Gastrocnemius medialis (tissue), 4 donors: Measurements from ENCODE around the gene TMED1. TPM values are rescaled to one million over a fixed set of nuclear protein-coding genes. Genes with fewer than 3 reads are reported as not detected.
A peak's percentile ranks its signal among the peaks of the same experiment; 100 is the strongest.

Experiments used
- ATAC-seq, 2 donors: fragments of 150-250 bp; one replicate each; pipeline ENCODE4 v1.9.1; 2016
- DNase-seq, 2 donors: peaks; one replicate each; pipeline ENCODE4 v3.0.0-alpha.2; 2019
- H3K27ac ChIP-seq, 4 donors: fragments of 200-600 bp; sonication (generic); 1 replicate in 1 of 4; 2 replicates in 3 of 4; pipeline ENCODE4 v1.5.1; 2016 to 2018; ENCODE audit warnings: mild to moderate bottlenecking in 2 of 4, moderate library complexity in 1 of 4
- H3K27me3 ChIP-seq, 3 donors: fragments of 200-600 bp; sonication (generic) in 2 of 3; 1 replicate in 1 of 3; 2 replicates in 2 of 3; pipeline versions ENCODE4 v1.5.1 to v1.6.0; 2016 to 2019; ENCODE audit warnings: mild to moderate bottlenecking in 1 of 3, moderate library complexity in 1 of 3
- H3K36me3 ChIP-seq, 2 donors: fragments of 200-600 bp; sonication (generic) in 1 of 2; one replicate each; pipeline ENCODE4 v1.5.1; 2017 to 2018
- H3K4me1 ChIP-seq, 2 donors: fragments of 200-600 bp; sonication (generic) in 1 of 2; one replicate each; pipeline ENCODE4 v1.5.1; 2016 to 2017; ENCODE audit warnings: mild to moderate bottlenecking in 2 of 2
- H3K4me3 ChIP-seq, 4 donors: fragments of 200-600 bp; sonication (generic) in 3 of 4; 1 replicate in 1 of 4; 2 replicates in 3 of 4; pipeline ENCODE4 v1.5.1; 2016 to 2019; ENCODE audit warnings: mild to moderate bottlenecking in 2 of 4
- H3K9me3 ChIP-seq, 3 donors: fragments of 200-600 bp; sonication (generic) in 2 of 3; 1 replicate in 1 of 3; 2 replicates in 2 of 3; pipeline ENCODE4 v1.5.1; 2016 to 2019
- CTCF ChIP-seq, 5 experiments: fragments of 450-650 bp in 3 of 5; fragments of 200-600 bp in 2 of 5; sonication (generic) in 2 of 5; IDR thresholded peaks in 4 of 5; conservative IDR thresholded peaks in 1 of 5; 1 replicate in 4 of 5; 2 replicates in 1 of 5; pipeline ENCODE4 v1.5.1; 2016 to 2019; ENCODE audit warnings: antibody characterized with exemption in 5 of 5, mild to moderate bottlenecking in 3 of 5, moderate library complexity in 3 of 5
- POLR2A ChIP-seq, 2 donors: fragments of 450-650 bp; IDR thresholded peaks; one replicate each; pipeline ENCODE4 v1.6.1; 2017; ENCODE audit warnings: antibody characterized with exemption in 2 of 2, mild to moderate bottlenecking in 2 of 2, moderate library complexity in 2 of 2
- in situ Hi-C, 4 donors: fragments of 200-750 bp; cut with MboI; loops; one replicate each; pipeline versions ENCODE4 v1.15.0 to v1.8.0; 2017; ENCODE audit warnings: low sequenced_read_pairs in 4 of 4
- intact Hi-C: fragments of 100-400 bp; cut with DNase I; formaldehyde crosslinking; loops from one replicate; pipeline ENCODE4 v1.15.1; 2023; ENCODE audit warnings: low total_unique reads
- total RNA-seq, 4 donors: library from RNA; depleted of rRNA; stranded (reverse); fragments of >200 nt; gene quantifications; one replicate each; pipeline versions ENCODE4 v1.1.0 to v1.2.3, GENCODE V29; 2016

Gene TMED1
- 10 to 100 TPM; 33.0 to 90.0 (median 57.1) TPM for total RNA-seq

- peaks cover 0 to 4% (median 2%) of the 10 kb centered on the region in 3 donors for H3K9me3 ChIP-seq
- in situ Hi-C loops (no loop called here), intact Hi-C loops (loop anchor here (1.0 to 10.0 kb wide), 6 partner anchors 35 to 271 kb away; partner anchors contain the start of genes CARM1, CDKN2D, KRI1 and QTRT1)
- H3K27me3 ChIP-seq, result no peaks in the 10 kb centered on the region
- TF ChIP-seq CTCF (IDR thresholded peaks at IDR 0.05 in 4 of 5, conservative IDR thresholded peaks at IDR 0.05 in 1 of 5), result peak in 4 of 5 experiments; percentile 23 to 77 (median 54)
- peak; percentile 50 to 57 for TF ChIP-seq POLR2A (IDR thresholded peaks at IDR 0.05)
- peak; percentile 97 to 100 for DNase-seq
- H3K4me1 ChIP-seq, result peaks cover 6 to 10% of the 10 kb centered on the region in 2 donors
- peak; percentile 85 to 89 for ATAC-seq
- peak within 1 kb of the TSS; percentile 95 to 100 (median 98) for H3K27ac ChIP-seq
- H3K4me3 ChIP-seq, result peak within 1 kb of the TSS; percentile 73 to 87 (median 80)
- H3K36me3 ChIP-seq, result peaks cover 0 to 24% of the 10 kb centered on the region in 2 donors
These were observed at the start of gene TMED1 for GRCh38 chr19:10835754-10836478. Gene TMED1 (minus strand): TSS chr19:10836212. CDS start chr19:10836191, 21 bp downstream.

- Histone ChIP-seq H3K4me3 (no peak overlapping the region), H3K9me3 (no peaks in the 10 kb centered on the region), H3K27ac (peak overlapping the region; percentile 84 to 98 (median 92)), H3K36me3 (no peaks in the 10 kb centered on the region), H3K4me1 (peaks cover 60 to 94% of the 10 kb centered on the region in 2 donors), H3K27me3 (no peaks in the 10 kb centered on the region)
- ATAC-seq (no peak), DNase-seq (no peak)
- intact Hi-C loops (no loop called here), in situ Hi-C loops (no loop called here)
- TF ChIP-seq POLR2A (IDR thresholded peaks at IDR 0.05) (no peak), CTCF (IDR thresholded peaks at IDR 0.05 in 4 of 5, conservative IDR thresholded peaks at IDR 0.05 in 1 of 5) (no peak)
These were observed 49.5 kb upstream of the TMED1 start for GRCh38 chr19:10885201-10886169.

GRCh38 chr19:10884274-10884673 is 48.3 kb upstream of the TMED1 start:
- peak overlapping the region; percentile 84 to 98 (median 92) for H3K27ac ChIP-seq
- H3K4me3 ChIP-seq, result no peak overlapping the region
- H3K36me3 ChIP-seq, result no peaks in the 10 kb centered on the region
- DNase-seq (no peak), ATAC-seq (peak; percentile 46 to 74)
- TF ChIP-seq CTCF (IDR thresholded peaks at IDR 0.05 in 4 of 5, conservative IDR thresholded peaks at IDR 0.05 in 1 of 5), result no peak
- TF ChIP-seq POLR2A (IDR thresholded peaks at IDR 0.05), result no peak
- intact Hi-C loops (no loop called here), in situ Hi-C loops (no loop called here)
- H3K4me1 ChIP-seq, result peaks cover 71 to 96% of the 10 kb centered on the region in 2 donors
- H3K27me3 ChIP-seq, result no peaks in the 10 kb centered on the region
- H3K9me3 ChIP-seq, result no peaks in the 10 kb centered on the region

GRCh38 chr19:10882108-10882457 is 46.1 kb upstream of the TMED1 start:
- Histone ChIP-seq H3K36me3 (no peaks in the 10 kb centered on the region), H3K27me3 (no peaks in the 10 kb centered on the region), H3K4me1 (peaks cover 75 to 96% of the 10 kb centered on the region in 2 donors), H3K9me3 (no peaks in the 10 kb centered on the region), H3K4me3 (no peak overlapping the region), H3K27ac (peak overlapping the region; percentile 84 to 98 (median 92))
- ATAC-seq (peak in 1 of 2 donors; percentile 41), DNase-seq (peak in 1 of 2 donors; percentile 57)
- in situ Hi-C loops, result no loop called here
- TF ChIP-seq POLR2A (IDR thresholded peaks at IDR 0.05) (no peak), CTCF (IDR thresholded peaks at IDR 0.05 in 4 of 5, conservative IDR thresholded peaks at IDR 0.05 in 1 of 5) (no peak)
- intact Hi-C loops, result no loop called here
